ENCODE measurements around the gene NFATC3. TPM values are rescaled to one million over a fixed set of nuclear protein-coding genes. Genes with fewer than 3 reads are reported as not detected.
A peak's percentile ranks its signal among the peaks of the same experiment; 100 is the strongest.

NFATC3 gene
- total and polyA plus RNA-seq, 2 of the 8 experiments (the other 6 are each of a cell fraction or from before 2014, with no cell fraction given): 17.6 to 34.5 TPM

DNA sequence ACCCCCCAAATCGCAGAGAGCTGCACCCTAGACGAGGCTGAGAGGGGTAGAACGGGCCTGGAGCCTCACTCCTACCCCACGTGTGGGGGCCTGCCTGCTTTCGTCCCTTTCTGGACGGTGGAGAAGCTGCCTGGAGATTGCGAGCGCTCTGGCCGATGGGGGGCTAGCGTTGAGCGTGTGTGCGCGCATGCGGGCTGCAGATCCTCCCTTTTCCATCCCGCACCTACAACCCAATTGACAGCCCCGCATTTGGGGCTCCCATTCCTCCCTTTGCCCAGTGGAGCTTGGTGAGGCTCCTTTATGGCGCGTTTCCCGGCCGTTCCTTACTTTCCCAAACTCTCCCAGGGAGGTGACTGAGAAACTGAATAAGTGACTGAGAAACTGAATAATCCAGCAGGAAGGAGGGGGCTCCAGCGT, 151.7 kb downstream of the NFATC3 start:
- H3K36me3 ChIP-seq (ENCODE audit: control insufficient read depth in 2 of 4, insufficient read depth in 4 of 4, low read length in 3 of 4): peaks cover 2 to 9% (median 6%) of the 10 kb centered on the region in 4 experiments; a peak in 5 of 8 replicates
- H3K79me1 ChIP-seq (ENCODE audit: low read depth, low read length): peaks cover 5% of the 10 kb centered on the region; the same call in 1 of the 2 replicates
- no peaks in the 10 kb centered on the region for H3K9me3 ChIP-seq (ENCODE audit: insufficient read depth in 2 of 2, low read depth in 1 of 2, low read length in 1 of 2)
- H2AK5ac ChIP-seq (ENCODE audit: low read depth, low read length): 0 out of 2 replicates have a peak overlapping the region, but pooled peaks have one; percentile 14
- DNase-seq (ENCODE audit: low read depth in 1 of 2, low spot score in 2 of 2) (no peak), FAIRE-seq (no peak)
- peak overlapping the region; percentile 84 for H4K5ac ChIP-seq (ENCODE audit: insufficient read length, low read depth, low read length)
- peak overlapping the region; percentile 97; the same call in 1 of the 2 replicates for H2BK15ac ChIP-seq (ENCODE audit: low read length)
- no peak overlapping the region for H3K14ac ChIP-seq (ENCODE audit: insufficient read length)
- peaks cover 15 to 21% of the 10 kb centered on the region in 2 experiments for H4K20me1 ChIP-seq (replicated peaks in 1 of 2; ENCODE audit: control insufficient read depth in 1 of 2, insufficient read depth in 2 of 2, low read length in 2 of 2)
- peaks cover 22% of the 10 kb centered on the region for H3K23me2 ChIP-seq (ENCODE audit: low read depth, low read length)
- peak overlapping the region; percentile 99 for H3K4me2 ChIP-seq (ENCODE audit: insufficient read depth in 1 of 2, low read depth in 2 of 2, low read length in 2 of 2)
- H3K4ac ChIP-seq (replicated peaks; ENCODE audit: insufficient read length, low read depth, low read length): peak overlapping the region; percentile 36
- H3K18ac ChIP-seq (ENCODE audit: extremely low read depth, low read length): peak overlapping the region; percentile 76
- peak overlapping the region; percentile 23 for H2BK12ac ChIP-seq (ENCODE audit: low read depth, low read length)
- ChIA-PET CTCF (ENCODE audit: partially characterized antibody) (interaction anchor here (0.7 to 4.0 kb wide), 4 partner anchors 26 to 143 kb away, joined by 3 to 23 read pairs (median 10); partner anchors contain the start of gene SLC7A6), POLR2A (ENCODE audit: partially characterized antibody) (interaction anchor here (0.6 to 5.9 kb wide), 27 partner anchors 9 to 421 kb away, joined by 3 to 61 read pairs (median 4); partner anchors contain the start of genes NFATC3, PLA2G15, PRMT7 and PSMB10)
- WGBS, 2 experiments (ENCODE audit: extremely low coverage in 1 of 2, insufficient coverage in 1 of 2, insufficient read length in 1 of 2, insufficient replicate concordance in 2 of 2, low coverage in 1 of 2, low lambda C conversion rate in 2 of 2, missing lambda C conversion rate in 1 of 2): 0% methylated on average over 21 of the region's 21 CpGs; no CpG with 5 or more reads in 1 of the 2 experiments
- no peaks in the 10 kb centered on the region for H3K27me3 ChIP-seq (replicated peaks in 1 of 4; ENCODE audit: control insufficient read depth in 3 of 4, extremely low read depth in 1 of 4, insufficient read depth in 3 of 4, low read length in 3 of 4)
- peak overlapping the region; percentile 68; the same call in 1 of the 2 replicates for H4K8ac ChIP-seq (ENCODE audit: extremely low read depth, insufficient read depth, low read length)
- peak overlapping the region; percentile 59 to 85 (median 82) for H3K4me3 ChIP-seq (ENCODE audit: extremely low read depth in 1 of 4, insufficient read depth in 2 of 4, low read depth in 3 of 4, low read length in 4 of 4)
- H3K23ac ChIP-seq (ENCODE audit: insufficient read length): no peak overlapping the region
- peak overlapping the region; percentile 38 to 90 (median 77) for H3K9ac ChIP-seq (replicated peaks in 1 of 4; ENCODE audit: extremely low read depth in 1 of 4, low read depth in 3 of 4, low read length in 3 of 4)
- peak overlapping the region; percentile 96 for H2BK120ac ChIP-seq (replicated peaks; ENCODE audit: low read depth, low read length)
- peak overlapping the region; percentile 45 for H4K91ac ChIP-seq (replicated peaks; ENCODE audit: insufficient read length, low read length)
- peaks cover 0 to 28% (median 20%) of the 10 kb centered on the region in 4 experiments; a peak in 5 of 7 replicates for H3K4me1 ChIP-seq (replicated peaks in 1 of 4; ENCODE audit: control insufficient read depth in 3 of 4, insufficient read depth in 4 of 4, low read length in 3 of 4)
- H2AFZ ChIP-seq (ENCODE audit: low read length): no peak overlapping the region; the same call in 1 of the 2 replicates
- peaks cover 5 to 19% of the 10 kb centered on the region in 2 experiments for H3K79me2 ChIP-seq (ENCODE audit: control insufficient read depth in 1 of 2, insufficient read depth in 2 of 2, low read length in 2 of 2)
- H2BK5ac ChIP-seq (ENCODE audit: low read depth, low read length): peak overlapping the region; percentile 93
- peak overlapping the region; percentile 66; the same call in 1 of the 2 replicates for H2BK20ac ChIP-seq (ENCODE audit: low read length)
- peak overlapping the region; percentile 9 for H3K56ac ChIP-seq (replicated peaks; ENCODE audit: insufficient read length, low read depth, low read length)
- H3K27ac ChIP-seq (ENCODE audit: low read depth, low read length): peak overlapping the region; percentile 84
- peak in 1 of 2 experiments; percentile 43; a peak in 1 of 4 replicates for TF ChIP-seq SIN3A (conservative IDR thresholded peaks at IDR 0.05 in 1 of 2, IDR thresholded peaks at IDR 0.05 in 1 of 2; ENCODE audit: low read depth in 1 of 2, low read length in 2 of 2)
- TF ChIP-seq SAP30 (IDR thresholded peaks at IDR 0.05; ENCODE audit: insufficient read depth, insufficient replicate concordance, low read length): peak; percentile 5

Measured in H1 (cell line).